Naive thymus-derived CD4-positive, alpha-beta T cell (primary cell): ENCODE results near the gene RSL1D1. TPM values are rescaled to one million over a fixed set of nuclear protein-coding genes. Genes with fewer than 3 reads are reported as not detected.
A peak's percentile ranks its signal among the peaks of the same experiment; 100 is the strongest.

Experiments used
- ATAC-seq: fragments of 150-1000 bp; cut with Tn5 transposase; 2 replicates; pipeline ENCODE4 v1.10.0; 2021; ENCODE audit warnings: mild to moderate bottlenecking, moderate library complexity
- CTCF ChIA-PET: fragments of 350-600 bp; sonication (Branson Sonifier 250); formaldehyde crosslinking; loops from one replicate; lab custom pipeline; 2021; ENCODE audit warnings: antibody characterized with exemption; lab: Charles Lee
- POLR2A ChIA-PET: fragments of 350-600 bp; sonication (Branson Sonifier 250); formaldehyde crosslinking; loops from one replicate; lab custom pipeline; 2021; ENCODE audit warnings: antibody characterized with exemption, inconsistent platforms; lab: Charles Lee
- DNase-seq, 9 donors: peaks; one replicate each; pipeline versions ENCODE4 v3.0.0 to v3.0.0-alpha.2; 2020 to 2022; ENCODE audit warnings: mixed read lengths in 1 of 9
- H3K27ac ChIP-seq: one replicate; pipeline ENCODE4 v1.7.0; 2013; ENCODE audit warnings: mild to moderate bottlenecking, low read depth, low read length, moderate library complexity
- H3K27me3 ChIP-seq, 2 donors: one replicate each; pipeline ENCODE4 v1.7.0; 2013; ENCODE audit warnings: low read length in 2 of 2, mild to moderate bottlenecking in 2 of 2, moderate library complexity in 2 of 2; ENCODE audit not compliant: control insufficient read depth in 2 of 2, insufficient read depth in 2 of 2
- H3K36me3 ChIP-seq, 3 experiments: 1 replicate in 2 of 3; 2 replicates in 1 of 3; pipeline ENCODE4 v1.7.0; 2013; ENCODE audit warnings: low read length in 3 of 3, mild to moderate bottlenecking in 3 of 3, moderate library complexity in 1 of 3; ENCODE audit not compliant: insufficient read depth in 3 of 3, control insufficient read depth in 2 of 3
- H3K4me1 ChIP-seq, 2 donors: one replicate each; pipeline ENCODE4 v1.7.0; 2013; ENCODE audit warnings: low read length in 2 of 2, mild to moderate bottlenecking in 2 of 2, moderate library complexity in 1 of 2; ENCODE audit not compliant: control insufficient read depth in 2 of 2, insufficient read depth in 2 of 2
- H3K4me3 ChIP-seq: 2 replicates; pipeline ENCODE4 v1.7.0; 2013; ENCODE audit warnings: mild to moderate bottlenecking, low read length
- H3K9me3 ChIP-seq, 3 experiments: 1 replicate in 2 of 3; 2 replicates in 1 of 3; pipeline ENCODE4 v1.7.0; 2013; ENCODE audit warnings: low read length in 3 of 3; ENCODE audit not compliant: control insufficient read depth in 2 of 3
- H3K27ac Mint-ChIP-seq, 9 donors: one replicate each; pipeline ENCODE4 v1.8.0; 2020 to 2022; ENCODE audit warnings: mixed read lengths in 9 of 9, mild to moderate bottlenecking in 8 of 9, moderate library complexity in 5 of 9, inconsistent platforms in 2 of 9
- H3K27me3 Mint-ChIP-seq, 5 donors: one replicate each; pipeline ENCODE4 v1.8.0; 2021 to 2022; ENCODE audit warnings: mixed read lengths in 5 of 5, mild to moderate bottlenecking in 1 of 5
- H3K36me3 Mint-ChIP-seq, 5 donors: one replicate each; pipeline ENCODE4 v1.8.0; 2020 to 2022; ENCODE audit warnings: mixed read lengths in 5 of 5, mild to moderate bottlenecking in 3 of 5, inconsistent platforms in 1 of 5
- H3K4me1 Mint-ChIP-seq, 7 donors: one replicate each; pipeline ENCODE4 v1.8.0; 2020 to 2022; ENCODE audit warnings: mixed read lengths in 7 of 7, mild to moderate bottlenecking in 3 of 7, inconsistent platforms in 1 of 7
- H3K4me3 Mint-ChIP-seq, 10 donors: one replicate each; pipeline ENCODE4 v1.8.0; 2020 to 2022; ENCODE audit warnings: mild to moderate bottlenecking in 10 of 10, mixed read lengths in 10 of 10, moderate library complexity in 6 of 10, inconsistent platforms in 2 of 10
- H3K9me3 Mint-ChIP-seq, 11 donors: one replicate each; pipeline ENCODE4 v1.8.0; 2020 to 2022; ENCODE audit warnings: mixed read lengths in 11 of 11, mild to moderate bottlenecking in 4 of 11, inconsistent platforms in 1 of 11, moderate library complexity in 1 of 11
- intact Hi-C, 2 donors: fragments of 100-400 bp; cut with micrococcal nuclease; formaldehyde crosslinking; loops; one replicate each; pipeline ENCODE4 v1.15.1; 2023
- polyA plus RNA-seq, 2 donors: library from polyadenylated mRNA; unstranded; fragments of 300-500 nt; fragmentation: Illumina TruSeq; gene quantifications; one replicate each; pipeline ENCODE4 v1.2.3, GENCODE V29; 2021
- total RNA-seq, 6 experiments: library from RNA in 5 of 6; stranded (reverse) in 5 of 6; gene quantifications; 1 replicate in 5 of 6; 2 replicates in 1 of 6; pipeline ENCODE4 v1.2.3 and lab custom pipeline; 2021 to 2026

RSL1D1 gene
- total and polyA plus RNA-seq, 7 experiments from 2014 or later: 141 to 312 (median 232) TPM

DNA sequence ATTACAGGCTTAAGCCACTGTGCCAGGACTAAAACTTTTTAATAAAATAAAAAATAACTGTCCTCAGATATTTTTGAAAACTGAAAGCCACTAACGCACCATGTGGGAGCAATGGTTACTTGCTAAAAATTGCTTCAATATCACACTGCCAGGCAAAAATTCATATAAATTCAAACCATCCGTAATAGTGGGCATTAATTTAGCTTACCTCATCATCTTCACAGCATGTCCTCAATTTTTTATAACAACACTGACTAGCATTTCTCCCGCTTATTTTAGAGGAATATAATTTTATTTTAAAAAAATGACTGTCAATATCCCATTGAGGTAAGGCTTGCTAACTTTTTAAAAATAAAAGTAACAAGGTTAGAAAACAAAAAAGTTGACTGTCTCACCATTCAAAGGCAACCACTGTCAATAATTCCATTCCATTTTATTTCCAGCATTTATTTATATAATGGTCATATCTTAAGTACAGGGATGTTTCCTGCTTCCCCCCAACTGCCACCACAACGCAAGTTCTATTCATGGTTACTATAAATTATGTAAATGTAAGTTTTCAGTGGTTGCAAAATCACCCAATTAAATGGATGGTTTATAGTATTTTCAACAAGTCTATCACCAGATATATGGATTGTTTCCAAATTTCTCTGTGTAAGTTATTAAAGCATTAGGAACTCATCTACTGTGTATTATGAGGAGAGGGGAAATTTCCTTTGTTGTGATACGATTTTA lies 39.1 kb upstream of the RSL1D1 start:
- Mint-ChIP-seq H3K4me3 (no peak overlapping the region), H3K27ac (peak overlapping the region in 1 of 9 donors; percentile 28), H3K4me1 (peaks cover 0 to 8% (median 0%) of the 10 kb centered on the region in 7 donors), H3K9me3 (no peaks in the 10 kb centered on the region), H3K36me3 (peaks cover 0 to 35% (median 24%) of the 10 kb centered on the region in 5 donors), H3K27me3 (no peaks in the 10 kb centered on the region)
- DNase-seq (no peak), ATAC-seq (no peak)
- Histone ChIP-seq H3K27me3 (no peaks in the 10 kb centered on the region), H3K27ac (no peak overlapping the region), H3K4me3 (no peak overlapping the region), H3K9me3 (no peaks in the 10 kb centered on the region), H3K36me3 (peaks cover 10 to 72% (median 15%) of the 10 kb centered on the region in 3 experiments), H3K4me1 (no peaks in the 10 kb centered on the region)
- ChIA-PET POLR2A (no interaction called here), CTCF (no interaction called here)
- intact Hi-C loops: no loop called here

GRCh38 chr16:11886881-11887280 lies 35.5 kb upstream of the RSL1D1 start:
- no peak overlapping the region for H3K4me3 ChIP-seq
- CTCF ChIA-PET: no interaction called here
- Mint-ChIP-seq H3K36me3 (peaks cover 0 to 34% (median 21%) of the 10 kb centered on the region in 5 donors), H3K27me3 (no peaks in the 10 kb centered on the region), H3K9me3 (no peaks in the 10 kb centered on the region), H3K4me1 (peaks cover 0 to 2% (median 0%) of the 10 kb centered on the region in 7 donors), H3K4me3 (no peak overlapping the region), H3K27ac (peak overlapping the region in 4 of 9 donors; percentile 21 to 79 (median 55))
- POLR2A ChIA-PET: interaction anchor here (0.7 kb wide), 1 partner anchor 13 kb away, joined by 4 read pairs; no protein-coding TSS in a partner anchor
- no peak for ATAC-seq
- H3K27me3 ChIP-seq: no peaks in the 10 kb centered on the region
- peaks cover 16 to 79% (median 20%) of the 10 kb centered on the region in 3 experiments for H3K36me3 ChIP-seq
- H3K27ac ChIP-seq: no peak overlapping the region
- H3K9me3 ChIP-seq: no peaks in the 10 kb centered on the region
- intact Hi-C loops: no loop called here
- DNase-seq: no peak
- H3K4me1 ChIP-seq: no peaks in the 10 kb centered on the region

- peaks cover 0 to 5% (median 0%) of the 10 kb centered on the region in 7 donors for H3K4me1 Mint-ChIP-seq
- H3K27me3 Mint-ChIP-seq: no peaks in the 10 kb centered on the region
- intact Hi-C loops: no loop called here
- H3K4me3 Mint-ChIP-seq: no peak overlapping the region
- POLR2A ChIA-PET: interaction anchor here (0.5 to 0.9 kb wide), 3 partner anchors 15 to 30 kb away, joined by 3 to 8 read pairs (median 3); no protein-coding TSS in a partner anchor
- DNase-seq (no peak), ATAC-seq (no peak)
- no peaks in the 10 kb centered on the region for H3K9me3 Mint-ChIP-seq
- no peaks in the 10 kb centered on the region for H3K4me1 ChIP-seq
- no peaks in the 10 kb centered on the region for H3K27me3 ChIP-seq
- H3K9me3 ChIP-seq: no peaks in the 10 kb centered on the region
- H3K27ac Mint-ChIP-seq: peak overlapping the region in 1 of 9 donors; percentile 57
- CTCF ChIA-PET: no interaction called here
- H3K4me3 ChIP-seq: no peak overlapping the region
- peaks cover 0 to 44% (median 22%) of the 10 kb centered on the region in 5 donors for H3K36me3 Mint-ChIP-seq
- H3K36me3 ChIP-seq: peaks cover 17 to 90% (median 22%) of the 10 kb centered on the region in 3 experiments
- H3K27ac ChIP-seq: no peak overlapping the region
Measured at GRCh38 chr16:11884035-11884434, 32.7 kb upstream of the RSL1D1 start.

DNA sequence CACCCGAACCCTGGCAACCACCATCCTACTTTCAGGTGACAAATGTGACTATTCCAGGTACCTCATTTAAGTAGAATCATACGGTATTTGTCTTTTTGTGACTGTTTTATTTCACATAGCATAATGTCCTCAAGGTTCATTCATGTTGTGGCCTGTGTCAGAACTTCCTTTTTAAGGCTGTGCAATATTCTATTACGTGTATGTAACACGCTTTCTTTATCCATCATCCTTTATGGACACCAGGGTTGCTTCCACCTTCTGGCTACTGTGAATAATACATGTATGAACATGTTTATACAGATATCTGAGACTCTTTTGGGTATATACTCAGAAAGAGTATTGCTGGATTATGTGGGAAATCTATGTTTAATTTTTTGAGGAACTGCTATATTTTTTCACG lies 28.7 kb upstream of the RSL1D1 start:
- CTCF ChIA-PET: no interaction called here
- peaks cover 0 to 33% (median 10%) of the 10 kb centered on the region in 5 donors for H3K36me3 Mint-ChIP-seq
- peaks cover 12 to 80% (median 31%) of the 10 kb centered on the region in 3 experiments for H3K36me3 ChIP-seq

GRCh38 chr16:11877374-11877773 lies 26.0 kb upstream of the RSL1D1 start:
- Histone ChIP-seq H3K27me3 (no peaks in the 10 kb centered on the region), H3K27ac (no peak overlapping the region), H3K4me3 (no peak overlapping the region), H3K4me1 (no peaks in the 10 kb centered on the region), H3K36me3 (peaks cover 22 to 79% (median 38%) of the 10 kb centered on the region in 3 experiments), H3K9me3 (no peaks in the 10 kb centered on the region)
- DNase-seq: no peak
- intact Hi-C loops: no loop called here
- no peaks in the 10 kb centered on the region for H3K27me3 Mint-ChIP-seq
- no peak overlapping the region for H3K27ac Mint-ChIP-seq
- ChIA-PET CTCF (no interaction called here), POLR2A (no interaction called here)
- peaks cover 0 to 3% (median 0%) of the 10 kb centered on the region in 7 donors for H3K4me1 Mint-ChIP-seq
- no peak for ATAC-seq
- H3K4me3 Mint-ChIP-seq: no peak overlapping the region
- no peaks in the 10 kb centered on the region for H3K9me3 Mint-ChIP-seq
- peaks cover 0 to 35% (median 12%) of the 10 kb centered on the region in 5 donors for H3K36me3 Mint-ChIP-seq

More for the DNA sequence above, 28.7 kb upstream of the RSL1D1 start:
- H3K27ac Mint-ChIP-seq: peak overlapping the region in 4 of 9 donors; percentile 14 to 64 (median 16)
- H3K4me3 ChIP-seq: no peak overlapping the region
- H3K27ac ChIP-seq: no peak overlapping the region
- H3K4me1 ChIP-seq: no peaks in the 10 kb centered on the region
- no peaks in the 10 kb centered on the region for H3K9me3 ChIP-seq
- peaks cover 0 to 5% (median 0%) of the 10 kb centered on the region in 7 donors for H3K4me1 Mint-ChIP-seq
- POLR2A ChIA-PET: no interaction called here
- intact Hi-C loops: no loop called here
- DNase-seq (no peak), ATAC-seq (peak; percentile 45)
- no peaks in the 10 kb centered on the region for H3K9me3 Mint-ChIP-seq
- H3K4me3 Mint-ChIP-seq: no peak overlapping the region
- no peaks in the 10 kb centered on the region for H3K27me3 ChIP-seq
- no peaks in the 10 kb centered on the region for H3K27me3 Mint-ChIP-seq

DNA sequence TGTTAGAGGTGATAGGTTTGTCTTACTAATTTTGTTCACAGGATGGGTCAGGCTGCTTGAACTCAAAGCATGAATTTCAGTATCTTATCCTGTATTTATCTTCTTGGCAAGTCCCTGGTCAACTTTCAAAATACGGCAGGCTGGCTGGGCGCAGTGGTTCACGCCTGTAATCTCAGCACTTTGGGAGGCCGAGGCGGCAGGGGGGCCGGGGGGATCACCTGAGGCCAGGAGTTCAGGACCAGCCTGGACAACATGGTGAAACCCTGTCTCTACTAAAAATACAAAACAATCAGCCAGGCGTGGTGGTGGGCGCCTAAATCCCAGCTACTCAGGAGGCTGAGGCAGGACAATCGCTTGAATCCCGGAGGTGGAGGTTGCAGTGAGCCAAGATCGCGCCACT lies 25.0 kb upstream of the RSL1D1 start:
- Mint-ChIP-seq H3K27ac (no peak overlapping the region), H3K4me1 (peaks cover 0 to 2% (median 0%) of the 10 kb centered on the region in 7 donors), H3K4me3 (no peak overlapping the region), H3K36me3 (peaks cover 0 to 32% (median 12%) of the 10 kb centered on the region in 5 donors), H3K27me3 (no peaks in the 10 kb centered on the region), H3K9me3 (no peaks in the 10 kb centered on the region)
- Histone ChIP-seq H3K9me3 (no peaks in the 10 kb centered on the region), H3K4me3 (no peak overlapping the region), H3K27ac (no peak overlapping the region), H3K36me3 (peaks cover 13 to 76% (median 34%) of the 10 kb centered on the region in 3 experiments), H3K4me1 (no peaks in the 10 kb centered on the region), H3K27me3 (no peaks in the 10 kb centered on the region)
- ChIA-PET POLR2A (interaction anchor here (0.6 to 0.7 kb wide), 2 partner anchors 10 to 20 kb away, joined by 3 to 4 read pairs; no protein-coding TSS in a partner anchor), CTCF (no interaction called here)
- no peak for DNase-seq
- no peak for ATAC-seq
- intact Hi-C loops: no loop called here
